Stimulated activated CD4-positive, alpha-beta T cell treated with anti-CD3 and anti-CD28 coated beads, Interleukin-4, amount 100 ng/mL, for 24 hours (primary cell): ENCODE measurements around the gene UNC5B.

Experiments
- DNase-seq: peaks from one replicate; pipeline ENCODE4 v3.0.0-alpha.2; 2020

Gene UNC5B

GRCh38 chr10:71223347-71224058 is 11.1 kb downstream of the UNC5B start:
- no peak for DNase-seq

- DNase-seq, result no peak
These were observed 13.1 kb downstream of the UNC5B start for GRCh38 chr10:71225291-71226058.

GRCh38 chr10:71228875-71229675 is 16.7 kb downstream of the UNC5B start:
- DNase-seq, result no peak

GRCh38 chr10:71229726-71230655 is 17.6 kb downstream of the UNC5B start:
- no peak for DNase-seq

DNA sequence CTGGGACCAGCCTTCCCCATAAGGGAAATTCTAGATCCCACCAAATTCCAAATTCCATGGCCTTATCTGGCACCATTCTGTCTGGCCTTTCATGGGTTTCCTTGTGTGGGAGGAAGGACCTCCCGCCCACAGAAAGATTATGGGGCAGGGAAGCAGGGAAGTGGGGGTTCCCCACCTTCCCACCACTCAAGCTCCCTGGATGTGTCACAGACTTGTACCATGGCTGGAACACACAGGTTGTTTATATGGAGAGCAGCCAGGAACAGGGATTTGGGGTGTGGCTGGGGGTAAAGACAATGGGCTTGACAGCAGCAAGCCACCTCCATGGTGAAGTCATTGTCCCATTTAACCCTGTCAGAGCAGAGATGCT is 18.3 kb downstream of the UNC5B start:
- no peak for DNase-seq

DNA sequence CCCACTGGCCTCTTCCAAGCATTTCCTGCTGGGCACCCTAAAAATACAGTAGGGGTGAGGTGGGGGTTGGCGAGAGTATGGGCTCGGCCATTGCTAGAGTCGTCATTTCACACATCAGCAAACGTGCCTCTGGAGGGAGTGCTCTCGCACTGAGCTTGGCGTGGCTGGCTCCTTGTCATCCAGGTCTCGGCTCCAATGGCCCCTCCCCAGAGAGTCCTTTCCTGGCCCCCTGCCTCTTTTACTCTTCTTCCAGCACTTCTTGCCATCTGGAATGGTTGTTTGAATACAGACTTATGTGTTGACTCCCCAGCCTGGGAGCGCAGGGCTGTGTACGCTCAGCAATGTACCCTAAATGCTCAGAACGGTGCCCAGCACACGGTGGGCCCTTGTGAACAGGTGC is 18.8 kb downstream of the UNC5B start:
- no peak for DNase-seq

DNA sequence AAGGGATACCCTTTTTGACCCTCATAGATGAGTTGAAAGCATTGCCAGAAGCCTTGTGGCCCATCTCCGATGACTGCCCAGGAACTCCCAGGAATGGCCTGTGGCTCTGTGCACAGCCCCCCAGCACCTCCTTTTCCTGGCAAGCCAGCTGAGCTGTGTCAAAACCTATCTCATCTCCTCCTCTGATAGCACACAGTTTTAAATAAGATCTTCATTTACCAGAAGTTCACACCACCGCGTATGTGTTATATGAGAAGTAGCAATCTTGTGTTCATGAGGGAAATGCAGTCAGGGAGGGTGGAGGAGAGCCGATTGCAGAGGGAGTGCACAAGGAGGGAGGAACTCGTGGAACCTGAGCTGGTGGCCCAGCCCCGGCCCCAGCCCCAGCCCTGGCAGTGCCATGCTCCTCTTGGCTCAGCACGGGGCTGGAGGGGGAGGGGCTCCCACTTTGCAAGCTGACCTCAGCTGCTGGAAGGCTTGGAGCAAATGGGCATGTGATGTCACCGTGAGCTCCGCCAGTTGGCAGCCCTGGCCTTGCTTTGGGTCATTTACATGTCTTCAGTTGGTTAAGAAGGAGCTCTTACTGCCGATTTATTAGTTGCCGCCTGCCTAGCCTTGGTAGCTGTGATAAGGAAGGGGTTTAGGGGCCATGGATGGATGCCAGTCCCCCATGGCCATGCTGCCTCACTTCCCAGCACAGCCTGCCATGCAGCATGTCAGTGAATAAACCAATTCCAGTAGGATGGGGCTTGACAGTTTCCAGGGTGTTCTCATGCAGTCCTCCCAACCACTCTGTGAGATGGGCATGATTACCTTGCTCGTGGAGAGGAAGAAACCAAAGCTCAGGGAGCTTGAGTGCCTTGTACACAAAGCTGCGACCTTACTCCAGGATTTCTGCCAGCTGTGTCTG is 20.0 kb downstream of the UNC5B start:
- DNase-seq, result no peak

- DNase-seq, result no peak
These were observed 21.1 kb downstream of the UNC5B start for GRCh38 chr10:71233482-71233892.

GRCh38 chr10:71234004-71234894 is 21.9 kb downstream of the UNC5B start:
- DNase-seq, result no peak

DNA sequence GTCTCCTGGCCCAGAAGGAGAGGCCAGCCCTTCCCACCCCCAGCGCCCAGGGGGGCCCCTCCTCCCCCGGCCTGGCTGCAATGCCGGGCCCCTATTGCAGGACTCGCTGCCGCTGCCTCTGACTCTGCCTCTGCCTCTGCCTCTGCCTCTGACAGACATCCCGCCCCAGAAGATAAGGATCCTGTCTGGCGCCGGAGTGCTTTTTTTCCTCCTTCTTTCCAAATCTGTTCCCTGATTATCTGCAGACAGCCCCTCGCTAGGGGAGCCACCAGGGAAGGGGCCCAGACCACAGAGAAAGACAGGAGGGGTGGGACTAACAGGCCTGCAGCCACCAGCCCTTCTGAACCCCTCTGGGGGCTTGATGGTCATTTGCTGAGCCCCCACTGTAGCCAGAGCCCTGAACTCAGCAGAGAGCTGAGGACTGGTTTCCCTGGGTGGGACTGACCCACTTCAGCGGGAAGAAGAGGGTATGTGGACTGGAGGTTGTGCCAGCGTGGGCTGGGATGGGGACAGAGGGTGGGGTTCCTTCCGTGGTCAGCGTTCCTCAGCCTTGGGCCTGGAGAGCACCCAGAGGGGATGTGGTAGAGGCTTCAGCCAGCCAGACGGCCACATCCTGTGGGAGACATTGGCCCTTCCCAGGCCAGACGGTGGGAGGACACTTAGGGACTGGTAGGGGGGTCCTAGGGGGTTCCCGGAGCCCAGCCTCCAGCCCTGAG is 22.8 kb downstream of the UNC5B start:
- DNase-seq, result no peak

- DNase-seq, result no peak
These were observed 23.4 kb downstream of the UNC5B start for GRCh38 chr10:71235808-71236207.

- DNase-seq, result no peak
These were observed 23.9 kb downstream of the UNC5B start for GRCh38 chr10:71236286-71236685.

DNA sequence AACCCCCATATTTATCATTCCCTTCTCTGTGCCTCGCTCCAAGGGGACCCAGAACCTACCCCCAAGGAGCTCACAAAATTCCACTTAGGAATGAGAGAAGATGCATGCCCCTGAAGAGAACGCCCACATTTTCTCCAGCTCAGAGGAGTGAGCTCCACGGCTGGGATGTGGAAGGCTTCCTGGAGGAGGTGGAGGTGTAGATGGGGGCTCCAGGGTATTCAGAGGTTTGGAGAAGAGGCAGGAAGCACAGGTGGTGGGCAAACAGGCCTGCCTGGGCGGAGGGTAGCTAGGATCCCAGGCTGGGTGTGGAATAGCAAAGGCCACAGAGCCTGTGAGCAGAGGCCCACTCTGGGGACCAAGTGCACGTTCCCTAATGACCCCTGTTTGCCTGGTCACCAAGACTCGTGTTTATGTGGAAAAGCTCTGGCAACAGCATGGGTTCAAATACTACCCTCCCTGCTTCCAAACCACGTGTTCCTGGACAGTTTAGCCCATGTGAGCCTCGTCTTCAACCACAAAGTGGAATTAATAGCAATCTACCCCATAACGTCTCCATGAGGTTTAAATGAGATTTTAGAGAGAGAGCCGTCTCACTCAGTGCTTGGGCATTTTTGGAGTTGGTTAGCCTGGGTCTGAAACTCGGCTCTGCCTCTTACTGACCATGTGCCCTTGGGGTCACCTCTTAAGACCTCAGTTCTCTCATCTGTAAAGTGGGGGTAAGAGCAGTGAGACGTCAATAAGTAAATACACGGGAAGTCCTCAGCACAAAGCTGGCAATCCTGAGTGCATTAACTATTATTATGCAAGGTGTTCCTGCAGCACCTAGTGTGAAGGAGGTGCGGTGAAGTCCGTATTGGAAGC is 24.7 kb downstream of the UNC5B start:
- no peak for DNase-seq

DNA sequence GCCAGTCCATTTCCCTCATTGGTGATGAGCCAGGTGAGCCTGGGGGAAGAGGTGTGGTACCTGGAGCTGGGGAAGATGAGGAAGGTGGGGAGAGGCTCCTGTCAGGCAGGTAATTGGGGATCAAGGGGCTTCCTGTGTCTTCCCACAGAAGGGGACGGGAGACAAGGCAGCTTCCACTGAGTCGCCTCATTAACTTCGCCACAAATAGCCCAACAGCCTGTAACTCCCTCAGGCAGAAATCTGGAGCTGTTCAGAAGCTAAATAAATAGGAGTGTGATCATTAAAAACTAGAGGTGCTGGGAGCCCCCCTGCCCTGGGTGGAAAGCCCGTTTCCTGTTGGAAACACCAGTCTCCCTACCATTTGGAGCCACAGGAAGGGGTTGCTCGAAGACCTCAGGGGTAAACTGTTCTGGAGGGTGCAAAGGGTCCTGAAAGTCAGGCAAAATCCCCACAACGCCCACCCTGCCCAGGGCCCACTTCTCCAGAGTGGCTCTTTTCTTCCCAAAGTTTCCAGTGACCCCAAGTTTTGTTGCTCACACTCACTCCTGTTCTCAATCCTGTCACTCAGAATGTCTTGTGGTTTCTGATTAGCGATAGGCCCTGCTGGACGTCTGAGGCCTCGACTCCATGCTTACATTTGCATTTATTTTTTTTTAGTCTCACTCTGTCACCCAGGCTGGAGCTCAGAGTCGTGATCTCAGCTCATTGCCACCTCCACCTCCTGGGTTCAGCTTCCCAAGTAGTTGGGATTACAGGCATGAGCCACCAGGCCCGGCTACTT is 25.7 kb downstream of the UNC5B start:
- no peak for DNase-seq

DNA sequence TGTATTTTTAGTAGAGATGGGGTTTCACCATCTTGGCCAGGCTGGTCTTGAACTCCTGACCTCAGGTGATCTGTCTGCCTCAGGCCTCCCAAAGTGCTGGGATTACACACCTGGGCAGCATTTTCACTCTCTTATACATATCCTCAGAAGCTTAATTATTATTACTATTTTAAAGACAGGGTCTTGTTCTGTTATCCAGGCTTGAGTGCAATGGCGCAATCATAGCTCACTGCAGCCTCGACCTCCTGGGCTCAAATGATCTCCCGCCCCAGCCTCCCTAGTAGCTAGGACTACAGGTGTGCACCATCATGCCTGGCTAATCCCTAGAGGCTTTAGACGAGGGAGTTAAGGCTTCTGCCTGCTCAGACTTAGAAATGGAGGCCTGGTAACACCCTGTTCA is 26.3 kb downstream of the UNC5B start:
- DNase-seq, result no peak

DNA sequence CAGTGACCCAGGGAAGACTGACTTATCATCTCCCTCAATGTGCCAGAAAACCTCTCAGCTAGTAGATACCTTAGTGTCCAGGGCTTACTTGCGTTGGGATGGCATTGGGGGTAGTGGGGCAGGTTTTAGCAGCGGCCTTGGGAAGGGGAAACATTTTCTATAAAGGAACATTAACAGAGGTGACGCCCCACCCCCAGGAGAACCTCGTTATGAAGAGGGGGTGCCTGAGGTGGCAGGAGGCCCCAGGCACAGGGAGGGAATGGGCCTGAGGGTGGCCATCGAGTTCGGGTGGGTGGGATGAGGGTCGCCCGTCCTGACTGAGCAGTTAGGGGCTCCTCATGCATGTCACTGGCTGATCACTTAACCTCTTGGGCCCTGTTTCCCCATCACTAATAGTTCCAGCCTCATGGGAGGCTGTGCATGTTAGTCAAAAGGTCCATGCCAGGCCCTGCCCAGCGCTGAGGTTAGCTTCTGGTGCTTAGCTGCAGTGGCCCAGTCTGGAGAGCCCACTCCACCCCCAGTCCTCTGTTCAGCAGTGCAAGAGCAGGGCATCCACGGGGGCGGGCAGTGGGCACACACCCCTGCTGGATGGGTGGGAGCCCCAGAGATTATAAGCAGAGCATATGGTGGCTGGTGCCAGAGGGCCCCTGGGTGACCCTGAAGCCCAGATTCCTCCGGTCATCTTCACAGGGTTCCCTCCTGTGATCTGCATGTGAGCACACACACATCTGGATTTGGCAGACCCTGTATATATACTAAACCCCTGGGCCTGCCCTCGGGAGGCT is 27.0 kb downstream of the UNC5B start:
- no peak for DNase-seq
